Activated naive CD4-positive, alpha-beta T cell (primary cell): ENCODE measurements around the gene WDFY3.
"Not testable (repeated sequence)": the region's sequence is repeated elsewhere in the genome, so short reads cannot be mapped to it uniquely, and the experiment has no call there.

Experiments used
- DNase-seq, 4 experiments: peaks; one replicate each; lab custom pipeline; 2025; lab: John Stamatoyannopoulos, UW

The WDFY3 gene

DNA sequence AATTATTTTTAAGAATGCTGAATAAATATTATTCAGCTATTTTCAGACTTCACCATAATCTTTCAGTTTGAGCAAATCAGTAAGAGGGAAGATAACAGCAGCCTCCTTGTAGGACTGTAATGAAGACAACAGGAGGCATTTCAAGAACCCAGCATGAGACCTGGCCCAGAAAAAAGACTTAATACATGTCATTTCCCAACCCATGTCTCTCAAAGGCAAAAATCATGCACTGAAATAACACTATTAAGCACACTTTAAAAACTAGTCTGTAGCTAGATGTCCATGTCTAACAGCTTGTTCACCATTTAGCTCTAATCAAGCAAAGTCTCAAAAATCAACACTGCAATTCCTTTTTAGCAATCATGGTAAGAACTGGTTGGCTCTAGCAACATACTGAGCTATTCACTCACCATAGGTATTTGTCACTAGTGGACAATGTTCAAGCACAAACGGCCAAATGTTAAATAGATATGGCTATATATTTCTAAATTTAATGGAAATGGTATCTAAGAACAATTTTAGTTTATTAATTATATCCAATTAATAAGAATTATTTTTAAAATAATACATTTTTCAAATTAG lies 109.9 kb downstream of the WDFY3 start:
- DNase-seq, result no peak

DNA sequence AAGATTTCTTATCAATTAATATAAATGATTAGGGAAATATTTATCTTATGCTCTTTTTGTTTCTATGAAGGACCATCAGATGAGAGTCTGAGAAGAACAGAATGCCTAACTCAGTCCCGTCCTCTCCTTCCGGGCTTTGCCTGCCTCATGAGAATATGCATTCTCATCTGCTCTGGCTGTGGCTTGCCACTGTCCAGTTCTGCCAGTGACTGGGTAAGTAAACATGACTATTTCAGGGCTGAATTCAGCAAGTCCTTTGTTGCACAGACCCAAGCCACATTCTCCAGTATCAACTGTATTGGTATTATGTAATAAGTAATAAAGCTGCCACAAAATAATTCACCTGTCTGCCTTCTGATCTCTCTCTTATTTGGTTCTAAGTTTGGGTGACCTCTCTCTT lies 110.7 kb downstream of the WDFY3 start:
- no peak for DNase-seq

DNA sequence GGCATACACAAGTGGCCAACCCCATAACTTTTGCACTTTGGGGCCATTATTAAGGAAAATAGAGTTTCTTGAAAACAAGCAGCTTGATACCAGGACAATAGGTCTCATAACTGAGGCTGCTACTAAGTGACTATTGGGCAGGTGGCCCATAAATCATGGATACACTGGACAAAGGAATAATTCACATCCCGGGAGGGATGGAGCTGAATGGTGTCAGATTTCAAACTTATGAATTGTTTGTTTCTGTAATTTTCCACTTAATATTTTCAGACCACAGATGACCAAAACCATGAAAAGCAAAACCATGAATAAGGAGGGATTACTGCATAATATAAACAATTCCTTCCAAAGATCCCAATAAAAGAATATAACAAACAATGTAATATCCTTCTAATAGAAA lies 114.4 kb downstream of the WDFY3 start:
- DNase-seq, result no peak

DNA sequence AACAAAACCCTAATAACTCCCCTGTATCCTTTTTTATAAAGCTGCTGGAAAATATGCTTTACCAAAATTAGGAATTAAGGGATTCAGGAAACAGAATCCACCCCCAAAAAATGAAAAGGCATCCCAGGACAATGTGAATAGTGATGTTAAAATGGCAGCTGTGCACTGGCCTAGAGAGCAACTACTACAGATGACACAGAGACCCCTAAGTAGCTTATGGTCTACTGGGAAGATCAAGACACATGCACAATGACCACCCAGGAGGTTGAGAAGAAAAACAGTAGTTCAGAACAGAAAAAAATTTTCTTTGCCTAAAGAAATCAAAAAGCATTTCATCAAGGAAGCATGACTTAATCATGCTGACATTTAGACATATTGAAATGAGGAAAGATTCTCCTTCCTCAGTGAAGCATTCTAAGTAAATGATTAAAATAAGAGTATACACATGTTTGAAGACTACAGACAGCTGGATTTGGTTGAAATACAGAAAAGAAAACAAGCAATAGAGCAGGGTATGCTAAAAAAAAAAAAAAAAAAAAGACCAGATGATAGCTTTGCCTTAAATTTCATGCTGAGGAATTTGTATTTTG lies 117.3 kb downstream of the WDFY3 start:
- DNase-seq, result no peak

DNA sequence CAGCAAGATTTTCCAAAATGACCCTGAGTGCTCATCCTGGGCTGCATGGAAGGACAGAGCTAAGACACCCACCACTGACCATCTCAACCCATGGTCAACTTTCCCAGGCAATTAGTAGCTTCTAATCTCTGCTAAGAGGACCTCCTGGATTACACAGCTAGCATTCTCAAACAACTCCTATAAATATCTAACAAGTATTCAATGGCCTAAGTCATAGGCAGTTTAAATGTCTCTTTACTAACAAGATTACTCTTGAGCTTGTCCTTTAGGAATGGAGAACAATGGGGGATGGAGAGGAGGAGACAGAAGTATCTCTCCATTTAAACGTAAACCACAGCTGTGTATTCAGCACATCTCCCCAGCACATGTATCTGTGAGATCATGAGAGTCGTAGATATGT lies 118.1 kb downstream of the WDFY3 start:
- DNase-seq, result no peak

DNA sequence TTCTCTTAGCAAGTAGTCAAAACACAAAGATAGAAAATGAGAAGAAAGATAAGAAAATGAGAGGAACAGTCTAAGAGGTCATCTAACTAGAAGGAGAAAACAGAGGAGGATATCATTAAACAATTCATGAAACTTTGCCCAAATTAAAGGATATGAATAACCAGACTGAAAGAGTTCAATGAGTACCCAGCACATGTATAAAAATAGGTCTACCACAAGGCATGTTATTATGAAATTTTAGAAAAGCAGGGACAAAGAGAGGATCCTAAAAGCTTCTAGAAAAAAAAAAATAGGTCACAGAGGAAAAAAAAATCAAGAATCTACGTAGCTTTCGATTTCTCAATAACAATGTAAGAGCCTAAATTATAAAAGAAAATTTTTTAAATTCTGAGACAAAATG lies 118.5 kb downstream of the WDFY3 start:
- no peak for DNase-seq

DNA sequence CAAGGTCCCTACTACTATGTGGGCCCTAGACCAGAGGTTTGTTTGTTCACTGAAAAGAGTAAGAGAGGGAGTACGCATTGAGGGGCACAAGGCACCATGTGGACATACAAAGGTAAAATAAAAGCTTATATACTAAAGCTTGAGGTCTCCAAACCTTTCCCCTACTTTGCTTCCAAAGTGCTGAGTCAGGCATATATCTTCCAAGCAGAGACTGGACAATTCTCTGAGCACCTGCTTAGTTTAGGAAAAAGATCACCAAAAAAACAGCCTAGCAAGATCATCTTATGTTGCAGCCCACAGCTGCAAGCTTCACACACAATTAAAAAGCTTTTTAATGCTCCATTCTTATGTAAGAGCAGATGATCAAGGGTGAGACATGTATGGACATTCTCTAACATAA lies 119.5 kb downstream of the WDFY3 start:
- no peak for DNase-seq

DNA sequence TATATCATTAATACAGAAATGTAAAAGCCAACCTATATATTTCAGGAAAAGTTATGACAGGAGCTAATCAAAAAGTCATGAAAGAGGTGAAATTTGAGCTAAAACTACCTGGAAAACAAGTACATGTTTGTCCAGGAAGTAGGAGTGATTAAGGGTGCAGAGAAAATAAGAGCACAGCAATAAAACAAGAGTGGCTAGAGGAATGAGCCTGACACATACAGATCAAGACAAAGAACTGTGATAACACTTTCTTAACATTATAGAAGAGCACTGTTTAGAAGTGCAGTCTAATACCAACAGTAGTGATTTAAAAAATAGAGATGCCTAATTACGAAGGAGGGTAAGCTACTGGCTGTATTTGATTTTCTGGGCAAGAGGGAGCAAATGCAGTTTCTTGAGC lies 125.1 kb downstream of the WDFY3 start:
- DNase-seq, result no peak

DNA sequence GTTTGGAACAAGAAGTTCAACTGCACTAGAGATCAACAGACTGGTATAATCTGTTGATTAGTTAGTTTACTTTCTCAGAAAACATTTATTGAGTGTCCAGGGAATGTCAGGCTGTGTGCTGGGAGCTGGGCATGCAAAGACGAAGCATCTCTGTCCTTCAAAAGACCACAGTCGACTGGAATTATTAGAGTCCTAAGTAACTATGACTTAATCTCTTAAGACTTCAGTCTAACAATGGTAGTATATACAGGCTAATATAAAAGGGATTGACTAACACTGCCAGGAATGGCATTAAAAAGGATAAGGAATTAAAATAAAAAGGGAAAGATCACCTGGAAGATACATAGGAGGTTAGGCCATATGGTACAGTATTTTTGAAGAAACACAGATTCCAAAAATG lies 128.7 kb downstream of the WDFY3 start:
- DNase-seq, result no peak

DNA sequence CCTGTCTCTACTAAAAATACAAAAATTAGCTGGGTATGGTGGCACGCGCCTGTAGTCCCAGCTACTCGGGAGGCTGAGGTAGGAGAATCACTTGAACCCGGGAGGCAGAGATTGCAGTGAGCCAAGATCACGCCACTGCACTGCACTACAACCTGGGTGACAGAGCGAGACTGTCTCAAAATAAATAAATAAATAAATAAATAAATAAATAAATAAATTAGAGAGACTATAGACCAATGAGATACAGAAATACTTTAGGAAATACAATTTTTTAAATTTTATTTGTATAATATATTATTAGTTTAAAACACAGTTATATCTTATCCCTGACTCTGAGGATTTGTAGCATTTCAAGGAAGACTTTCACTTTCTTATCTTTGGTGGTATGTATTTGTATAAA lies 136.9 kb downstream of the WDFY3 start:
- DNase-seq, result not testable (repeated sequence)

DNA sequence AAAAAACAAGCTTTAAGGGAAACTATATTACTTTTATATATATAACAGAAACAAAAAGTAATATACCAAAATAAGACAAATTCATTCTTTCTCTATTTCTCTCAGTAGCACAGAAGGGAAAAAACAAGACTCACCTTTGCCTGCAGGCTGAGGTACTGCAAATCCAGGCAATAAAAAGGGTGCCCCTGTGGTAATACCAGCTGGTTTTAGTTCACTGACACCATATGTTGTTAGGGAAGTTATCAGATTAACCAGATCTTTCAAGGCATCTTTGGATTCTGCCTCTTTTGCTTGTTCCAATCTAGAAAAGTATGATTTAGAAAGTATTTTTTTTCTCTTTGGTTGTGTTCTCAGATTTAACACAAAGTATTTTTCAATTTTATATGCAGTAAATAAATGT lies 139.8 kb downstream of the WDFY3 start:
- no peak for DNase-seq

DNA sequence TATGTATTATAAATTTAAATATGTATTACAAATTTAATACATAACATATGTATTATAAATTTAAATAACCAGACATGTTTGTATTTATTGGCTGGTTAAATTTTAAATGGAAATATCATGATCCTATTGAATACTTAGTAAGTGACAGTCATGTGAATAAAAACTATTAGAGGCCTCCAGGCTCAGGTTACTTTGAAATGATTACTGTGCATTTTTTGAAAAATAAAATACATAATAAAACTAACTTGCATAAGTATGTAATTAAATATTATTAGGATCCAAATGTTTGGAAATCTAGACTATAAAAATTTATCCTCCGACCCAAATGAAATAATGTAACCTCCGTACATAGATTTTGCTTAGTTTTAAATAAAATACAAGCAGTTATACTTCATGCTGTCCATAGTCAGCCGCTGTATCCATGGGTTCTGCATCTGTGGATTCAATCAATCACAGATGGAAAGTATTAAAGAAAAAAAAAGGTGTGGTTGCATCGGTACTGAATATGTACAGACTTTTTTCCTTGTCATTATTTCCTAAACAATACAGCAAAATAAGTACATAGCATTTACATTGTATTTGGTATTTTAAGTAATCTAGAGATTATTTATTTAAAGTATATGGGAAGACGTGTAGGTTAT lies 140.7 kb downstream of the WDFY3 start:
- no peak for DNase-seq

DNA sequence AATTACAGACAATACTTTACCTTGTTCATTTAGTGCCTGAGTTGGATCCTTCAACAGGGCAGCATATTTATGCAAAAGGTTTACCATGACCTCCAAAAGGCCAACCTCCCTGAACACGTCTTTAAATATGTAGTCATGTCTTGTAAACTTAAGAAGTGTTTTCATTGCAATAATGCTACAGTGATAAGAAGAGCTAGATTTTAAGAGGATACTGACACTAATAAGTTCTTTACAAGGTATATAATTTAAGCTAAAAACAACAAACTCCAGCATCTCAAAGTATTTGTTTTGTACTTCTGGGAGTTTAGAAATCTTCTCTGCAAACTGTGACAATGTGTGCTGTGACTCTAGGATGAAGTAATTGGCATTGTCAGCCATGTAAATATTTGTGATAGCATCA lies 145.4 kb downstream of the WDFY3 start:
- no peak for DNase-seq

DNA sequence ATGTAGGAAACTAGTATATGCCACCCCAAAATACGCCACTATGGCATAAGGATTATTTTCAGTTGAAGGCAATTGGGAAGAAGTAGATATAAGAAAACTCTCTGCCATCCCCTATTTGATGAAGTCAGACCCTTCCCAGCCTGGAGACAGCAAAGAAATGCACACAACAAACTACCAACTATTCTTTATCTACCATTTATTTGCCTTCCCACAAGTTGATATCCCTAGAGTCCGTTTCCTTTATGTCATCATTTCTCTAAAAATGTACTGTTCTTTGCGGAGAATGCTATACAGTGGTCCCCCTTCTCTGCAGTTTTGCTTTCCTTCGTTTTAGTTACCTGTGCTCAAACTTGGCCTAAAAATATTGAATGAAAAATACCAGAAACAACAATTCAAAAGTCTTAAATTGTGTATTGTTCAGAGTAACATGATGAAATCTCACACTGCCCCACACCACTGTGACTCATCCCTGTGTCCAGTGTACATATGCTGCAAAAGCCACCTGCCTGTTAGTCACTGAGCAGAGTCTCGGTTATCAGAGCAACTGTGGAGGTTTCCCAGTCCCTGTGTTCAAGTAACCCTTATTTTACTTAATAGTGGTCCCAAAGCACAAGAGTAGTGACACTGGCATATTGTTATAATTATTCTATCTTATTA lies 152.3 kb downstream of the WDFY3 start:
- no peak for DNase-seq

DNA sequence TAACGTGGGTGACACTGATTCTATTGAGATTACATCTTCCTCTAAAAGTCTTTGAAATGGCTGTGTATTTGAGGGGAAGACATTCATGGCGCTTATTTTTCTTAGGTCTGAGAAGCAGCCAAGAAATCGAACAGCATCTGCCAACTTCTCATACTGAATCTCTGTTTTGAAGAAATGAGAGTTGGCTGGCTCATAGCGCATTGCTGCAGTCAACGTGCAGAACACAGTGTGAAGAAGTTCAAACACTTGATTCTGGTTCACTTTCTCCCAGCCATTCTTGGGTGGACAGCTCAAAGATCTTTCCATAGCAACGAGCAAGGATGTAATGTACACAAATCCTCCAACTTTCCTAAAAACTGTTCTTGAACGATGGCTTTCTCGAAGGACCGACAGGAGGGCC lies 156.5 kb downstream of the WDFY3 start:
- no peak for DNase-seq

DNA sequence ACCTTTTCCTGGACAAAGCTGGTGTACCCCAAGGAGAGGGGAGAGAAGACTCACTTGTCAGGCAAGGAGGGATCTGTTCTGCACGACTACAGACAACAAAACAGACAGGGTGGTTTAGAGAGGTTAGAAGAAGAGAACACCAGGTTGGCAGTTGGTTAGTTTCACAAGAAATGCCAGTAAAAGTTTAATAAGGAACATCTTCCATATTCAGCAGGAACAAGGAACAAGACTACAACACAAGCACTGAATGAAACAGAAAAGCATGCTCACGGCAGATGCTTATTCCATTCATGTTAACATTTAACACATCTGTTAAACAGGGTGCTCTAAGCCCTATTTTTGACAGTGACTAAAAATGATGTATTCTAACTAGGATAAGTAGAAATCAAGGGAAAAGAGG lies 158.2 kb downstream of the WDFY3 start:
- DNase-seq, result no peak

DNA sequence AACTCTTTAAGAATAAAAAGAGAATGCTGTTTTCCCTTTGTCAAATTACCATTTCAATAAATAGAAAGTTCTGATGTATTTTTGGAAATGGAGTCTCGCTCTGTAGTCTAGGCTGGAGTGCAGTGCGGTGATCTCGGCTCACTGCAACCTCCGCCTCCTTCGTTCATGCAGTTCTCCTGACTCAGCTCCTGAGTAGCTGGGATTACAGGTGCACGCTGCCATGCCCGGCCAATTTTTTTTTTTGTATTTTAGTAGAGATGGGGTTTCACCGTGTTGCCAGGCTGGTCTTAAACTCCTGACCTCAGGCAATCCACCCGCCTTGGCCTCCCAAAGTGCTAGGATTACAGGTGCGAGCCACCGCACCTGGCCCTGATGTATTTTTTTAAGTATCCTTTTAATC lies 159.9 kb downstream of the WDFY3 start:
- DNase-seq, result not testable (repeated sequence)

DNA sequence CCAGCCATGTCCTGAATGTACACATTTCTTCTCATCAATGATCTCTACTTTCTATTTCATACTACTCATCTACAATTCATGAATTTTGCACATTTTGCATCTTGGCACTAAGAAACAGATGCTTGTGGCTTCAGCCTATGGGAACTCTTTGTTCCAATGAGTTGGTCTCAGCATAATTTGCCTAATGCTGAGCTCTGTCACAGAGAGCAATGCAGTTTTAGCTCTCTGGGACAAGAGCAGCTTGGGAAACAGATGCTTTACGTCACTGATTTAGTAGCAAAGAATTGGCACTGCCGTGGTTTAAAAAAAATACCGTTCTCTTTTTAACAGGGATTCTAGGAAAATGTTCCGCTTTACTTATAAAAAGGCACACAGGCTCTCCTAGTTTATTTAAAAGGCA lies 162.4 kb downstream of the WDFY3 start:
- DNase-seq, result no peak

DNA sequence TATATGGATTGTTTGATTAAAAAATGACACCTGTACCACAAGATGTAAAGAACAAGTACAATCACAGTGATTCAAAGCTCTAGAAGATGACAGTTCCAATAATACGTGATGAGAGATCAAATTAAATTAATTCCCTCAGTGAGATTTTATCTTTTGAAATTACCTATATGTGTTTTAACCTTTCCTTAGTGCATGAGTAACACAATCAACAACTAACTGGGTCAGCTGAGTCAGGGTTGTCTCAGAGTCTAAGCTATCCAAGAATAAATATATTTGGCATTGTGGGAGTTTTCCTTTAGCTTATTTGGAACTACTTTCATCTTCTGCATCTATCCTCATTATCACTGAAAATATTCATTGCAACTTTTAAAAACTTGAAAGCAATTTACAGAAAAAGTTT lies 162.8 kb downstream of the WDFY3 start:
- DNase-seq, result no peak

DNA sequence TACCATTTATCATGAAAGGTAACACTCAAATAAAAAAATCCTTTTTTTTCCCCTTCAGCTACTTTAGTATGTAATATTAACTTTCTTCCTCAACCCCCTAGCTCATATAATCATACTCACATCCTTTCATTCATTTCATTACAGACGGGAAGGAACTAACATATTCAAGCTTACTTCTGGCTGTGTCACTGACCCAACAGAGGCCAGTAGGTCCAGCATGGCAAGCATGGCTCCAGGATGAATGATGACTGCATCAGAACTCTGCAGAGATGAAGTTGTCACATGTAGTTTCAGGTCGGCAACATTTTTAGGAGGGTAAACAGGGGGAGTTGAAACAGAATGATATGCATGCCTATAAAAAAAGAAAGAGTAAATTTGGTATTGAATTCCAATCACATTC lies 163.4 kb downstream of the WDFY3 start:
- DNase-seq, result no peak

DNA sequence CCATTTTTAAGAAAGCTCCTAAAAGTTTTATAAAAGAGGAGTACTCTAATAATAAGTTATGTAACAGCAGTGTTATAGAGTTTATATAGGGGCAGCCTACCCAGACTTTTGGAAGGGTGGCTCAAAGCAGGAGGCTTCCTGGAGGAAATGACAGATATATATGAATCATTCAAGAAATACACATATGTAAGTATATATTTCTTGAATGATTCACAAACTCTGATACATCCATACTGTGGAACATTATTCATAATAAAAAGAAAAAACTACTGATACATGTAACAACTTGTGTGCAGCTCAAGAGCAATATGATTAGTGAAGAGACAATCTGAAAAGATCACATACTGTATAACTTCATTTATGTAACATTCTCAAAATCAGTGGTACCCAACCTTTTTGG lies 166.2 kb downstream of the WDFY3 start:
- DNase-seq, result no peak

DNA sequence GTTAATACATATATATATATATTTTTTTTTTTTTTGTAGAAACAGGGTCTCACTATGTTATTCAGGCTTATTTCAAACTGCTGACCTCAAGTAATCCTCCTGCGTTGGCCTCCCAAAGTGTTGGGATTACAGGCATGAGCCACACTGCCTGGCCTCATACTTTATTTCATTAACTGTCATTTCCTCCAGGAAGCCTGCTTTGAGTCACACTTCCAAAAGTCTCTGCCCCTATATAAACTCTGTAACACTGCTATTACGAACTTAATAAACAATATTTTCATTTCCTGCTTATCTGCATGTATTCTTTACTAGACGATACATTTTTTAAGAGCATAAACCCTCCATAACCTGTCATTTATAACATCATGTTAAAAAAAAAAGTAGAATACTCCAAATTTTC lies 167.2 kb downstream of the WDFY3 start:
- DNase-seq, result no peak

DNA sequence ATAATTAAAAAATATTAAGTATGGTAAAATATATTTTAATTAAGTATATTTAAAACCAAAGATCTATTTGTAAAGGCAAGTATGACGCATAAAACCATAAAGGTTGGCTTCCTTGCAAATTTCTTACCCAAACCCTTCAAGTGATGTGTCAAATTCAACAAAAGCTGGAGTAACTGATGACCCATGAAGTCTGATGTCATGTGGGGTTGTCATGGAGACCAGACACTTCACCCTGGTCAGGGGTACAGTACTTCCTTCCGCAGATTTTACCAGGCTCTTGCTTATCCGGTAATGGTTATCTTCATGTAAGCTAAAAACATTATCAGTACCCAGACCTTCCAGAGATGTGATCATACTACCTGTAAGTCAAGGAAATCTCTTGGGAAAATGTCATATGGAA lies 170.1 kb downstream of the WDFY3 start:
- DNase-seq, result no peak
